Measurements from ENCODE around the gene CFDP1.

DNA sequence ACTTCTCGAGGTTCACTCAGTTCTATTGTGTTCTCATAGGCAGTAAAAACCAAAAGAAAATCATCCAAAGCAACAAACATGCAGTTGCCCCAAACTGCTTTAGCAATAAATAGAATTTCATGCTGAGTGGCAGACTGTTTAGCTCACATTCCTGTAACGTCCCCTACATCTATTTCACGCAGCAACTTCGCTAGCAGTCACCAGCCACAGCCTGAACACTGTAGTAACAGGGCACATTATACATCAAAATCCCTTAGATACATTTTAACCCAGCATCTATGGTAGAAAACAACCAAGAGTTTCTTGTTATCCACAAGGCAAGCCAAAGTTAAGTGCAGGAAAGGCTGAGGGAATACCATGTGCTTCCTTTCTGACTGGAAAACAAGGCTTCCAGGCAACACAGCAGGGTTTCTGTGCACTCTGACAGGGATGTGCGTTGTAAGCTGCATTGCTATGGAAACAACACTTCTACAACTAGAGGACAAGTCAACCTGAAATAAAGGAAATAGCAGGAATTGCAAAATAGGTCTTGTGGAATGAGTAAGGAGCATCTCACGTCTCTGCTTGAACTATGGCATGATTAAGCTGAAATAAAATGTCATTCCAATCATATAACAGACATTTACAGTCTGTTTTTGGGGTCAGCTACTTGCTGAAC is 55.4 kb downstream of the CFDP1 start:
- TF ChIP-seq EP300 (IDR thresholded peaks at IDR 0.05), result peak in 2 of 4 donors; percentile 44 to 80
- TF ChIP-seq, protein P1, sequence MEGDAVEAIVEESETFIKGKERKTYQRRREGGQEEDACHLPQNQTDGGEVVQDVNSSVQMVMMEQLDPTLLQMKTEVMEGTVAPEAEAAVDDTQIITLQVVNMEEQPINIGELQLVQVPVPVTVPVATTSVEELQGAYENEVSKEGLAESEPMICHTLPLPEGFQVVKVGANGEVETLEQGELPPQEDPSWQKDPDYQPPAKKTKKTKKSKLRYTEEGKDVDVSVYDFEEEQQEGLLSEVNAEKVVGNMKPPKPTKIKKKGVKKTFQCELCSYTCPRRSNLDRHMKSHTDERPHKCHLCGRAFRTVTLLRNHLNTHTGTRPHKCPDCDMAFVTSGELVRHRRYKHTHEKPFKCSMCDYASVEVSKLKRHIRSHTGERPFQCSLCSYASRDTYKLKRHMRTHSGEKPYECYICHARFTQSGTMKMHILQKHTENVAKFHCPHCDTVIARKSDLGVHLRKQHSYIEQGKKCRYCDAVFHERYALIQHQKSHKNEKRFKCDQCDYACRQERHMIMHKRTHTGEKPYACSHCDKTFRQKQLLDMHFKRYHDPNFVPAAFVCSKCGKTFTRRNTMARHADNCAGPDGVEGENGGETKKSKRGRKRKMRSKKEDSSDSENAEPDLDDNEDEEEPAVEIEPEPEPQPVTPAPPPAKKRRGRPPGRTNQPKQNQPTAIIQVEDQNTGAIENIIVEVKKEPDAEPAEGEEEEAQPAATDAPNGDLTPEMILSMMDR (IDR thresholded peaks at IDR 0.05), result no peak
- TF ChIP-seq POLR2A (IDR thresholded peaks at IDR 0.05), result no peak
- TF ChIP-seq POLR2AphosphoS5 (IDR thresholded peaks at IDR 0.05), result peak in 1 of 2 donors; percentile 55

Measured in upper lobe of left lung (tissue), 4 donors.